Subcutaneous abdominal adipose tissue (tissue), 5 donors: Measurements from ENCODE around the gene MRPL36.

Source experiments
- H3K27ac ChIP-seq: one replicate; pipeline ENCODE4 v1.7.0; 2013; ENCODE audit warnings: low read depth, mild to moderate bottlenecking, inconsistent platforms, low read length, moderate library complexity
- H3K27me3 ChIP-seq, 5 donors: one replicate each; pipeline ENCODE4 v1.7.0; 2013; ENCODE audit warnings: low read length in 5 of 5, inconsistent platforms in 1 of 5; ENCODE audit not compliant: control insufficient read depth in 5 of 5, insufficient read depth in 4 of 5
- H3K36me3 ChIP-seq, 5 donors: one replicate each; pipeline ENCODE4 v1.7.0; 2013; ENCODE audit warnings: low read length in 5 of 5; ENCODE audit not compliant: control insufficient read depth in 5 of 5, insufficient read depth in 5 of 5
- H3K4me1 ChIP-seq, 5 donors: one replicate each; pipeline ENCODE4 v1.7.0; 2013; ENCODE audit warnings: low read length in 5 of 5, mild to moderate bottlenecking in 3 of 5, moderate library complexity in 1 of 5; ENCODE audit not compliant: control insufficient read depth in 5 of 5, insufficient read depth in 5 of 5
- H3K4me3 ChIP-seq, 5 donors: one replicate each; pipeline ENCODE4 v1.7.0; 2013; ENCODE audit warnings: low read length in 5 of 5, low read depth in 1 of 5
- H3K9ac ChIP-seq, 5 donors: one replicate each; pipeline ENCODE4 v1.7.0; 2013; ENCODE audit warnings: low read length in 5 of 5, mild to moderate bottlenecking in 4 of 5, moderate library complexity in 3 of 5
- H3K9me3 ChIP-seq, 5 donors: one replicate each; pipeline ENCODE4 v1.7.0; 2013; ENCODE audit warnings: low read length in 5 of 5; ENCODE audit not compliant: control insufficient read depth in 5 of 5
- donor health status: healthy.
- donor health status: healthy.
- donor health status: healthy.
- donor health status: healthy.
- donor health status: healthy.

Gene MRPL36

GRCh38 chr5:1784197-1785050 is 15.2 kb downstream of the MRPL36 start:
- Histone ChIP-seq H3K27me3 (peaks cover 0 to 22% (median 15%) of the 10 kb centered on the region in 5 donors), H3K36me3 (no peaks in the 10 kb centered on the region), H3K4me3 (no peak overlapping the region), H3K9me3 (no peaks in the 10 kb centered on the region), H3K27ac (no peak overlapping the region), H3K9ac (no peak overlapping the region), H3K4me1 (no peaks in the 10 kb centered on the region)

- Histone ChIP-seq H3K4me3 (no peak overlapping the region), H3K27ac (no peak overlapping the region), H3K4me1 (no peaks in the 10 kb centered on the region), H3K36me3 (no peaks in the 10 kb centered on the region), H3K27me3 (peaks cover 0 to 19% (median 15%) of the 10 kb centered on the region in 5 donors), H3K9me3 (no peaks in the 10 kb centered on the region), H3K9ac (no peak overlapping the region)
These were observed 16.5 kb downstream of the MRPL36 start for GRCh38 chr5:1783216-1783554.

- Histone ChIP-seq H3K27me3 (peaks cover 0 to 16% (median 14%) of the 10 kb centered on the region in 5 donors), H3K27ac (no peak overlapping the region), H3K9ac (no peak overlapping the region), H3K36me3 (no peaks in the 10 kb centered on the region), H3K4me3 (no peak overlapping the region), H3K9me3 (no peaks in the 10 kb centered on the region), H3K4me1 (no peaks in the 10 kb centered on the region)
These were observed 17.0 kb downstream of the MRPL36 start for GRCh38 chr5:1782385-1783215.

GRCh38 chr5:1781726-1782384 is 17.8 kb downstream of the MRPL36 start:
- Histone ChIP-seq H3K9ac (no peak overlapping the region), H3K36me3 (no peaks in the 10 kb centered on the region), H3K9me3 (no peaks in the 10 kb centered on the region), H3K27me3 (peaks cover 0 to 14% (median 12%) of the 10 kb centered on the region in 5 donors), H3K4me3 (no peak overlapping the region), H3K4me1 (no peaks in the 10 kb centered on the region), H3K27ac (no peak overlapping the region)

GRCh38 chr5:1781107-1781506 is 18.5 kb downstream of the MRPL36 start:
- H3K27ac ChIP-seq = no peak overlapping the region
- H3K36me3 ChIP-seq = no peaks in the 10 kb centered on the region
- no peak overlapping the region for H3K9ac ChIP-seq
- H3K4me1 ChIP-seq = no peaks in the 10 kb centered on the region
- H3K27me3 ChIP-seq = peaks cover 0 to 14% (median 12%) of the 10 kb centered on the region in 5 donors
- H3K9me3 ChIP-seq = no peaks in the 10 kb centered on the region
- no peak overlapping the region for H3K4me3 ChIP-seq

- H3K27ac ChIP-seq = no peak overlapping the region
- no peak overlapping the region for H3K9ac ChIP-seq
- no peaks in the 10 kb centered on the region for H3K9me3 ChIP-seq
- peaks cover 0 to 14% (median 12%) of the 10 kb centered on the region in 5 donors for H3K27me3 ChIP-seq
- no peaks in the 10 kb centered on the region for H3K4me1 ChIP-seq
- no peaks in the 10 kb centered on the region for H3K36me3 ChIP-seq
- H3K4me3 ChIP-seq = no peak overlapping the region
These were observed 19.1 kb downstream of the MRPL36 start for GRCh38 chr5:1780614-1780930.

GRCh38 chr5:1779782-1780613 is 19.6 kb downstream of the MRPL36 start:
- no peak overlapping the region for H3K27ac ChIP-seq

GRCh38 chr5:1779021-1779680 is 20.5 kb downstream of the MRPL36 start:
- Histone ChIP-seq H3K9me3 (no peaks in the 10 kb centered on the region), H3K9ac (no peak overlapping the region), H3K27me3 (peaks cover 0 to 14% (median 9%) of the 10 kb centered on the region in 5 donors), H3K36me3 (no peaks in the 10 kb centered on the region), H3K4me3 (no peak overlapping the region), H3K4me1 (no peaks in the 10 kb centered on the region), H3K27ac (no peak overlapping the region)

More at GRCh38 chr5:1779782-1780613, 19.6 kb downstream of the MRPL36 start:
- H3K27me3 ChIP-seq = peaks cover 0 to 14% (median 12%) of the 10 kb centered on the region in 5 donors
- no peak overlapping the region for H3K9ac ChIP-seq
- no peaks in the 10 kb centered on the region for H3K36me3 ChIP-seq
- no peak overlapping the region for H3K4me3 ChIP-seq
- H3K9me3 ChIP-seq = no peaks in the 10 kb centered on the region
- no peaks in the 10 kb centered on the region for H3K4me1 ChIP-seq
